Right atrium auricular region (tissue), 2 donors: Measurements from ENCODE around the gene COL24A1. TPM values are rescaled to one million over a fixed set of nuclear protein-coding genes. Genes with fewer than 3 reads are reported as not detected.
"Not testable (repeated sequence)": the region's sequence is repeated elsewhere in the genome, so short reads cannot be mapped to it uniquely, and the experiment has no call there.

Experiments used
- DNase-seq: peaks from one replicate; pipeline ENCODE4 v3.0.0-alpha.2; 2019; ENCODE audit warnings: low spot score
- H3K27ac ChIP-seq, 2 donors: fragments of 200-600 bp; sonication (generic); 1 replicate in 1 of 2; 2 replicates in 1 of 2; pipeline ENCODE4 v1.5.1; 2016 to 2019
- H3K27me3 ChIP-seq, 2 donors: fragments of 200-600 bp; sonication (generic); one replicate each; pipeline versions ENCODE4 v1.5.1 to v1.6.0; 2017 to 2019
- H3K36me3 ChIP-seq: fragments of 200-600 bp; sonication (generic); one replicate; pipeline ENCODE4 v1.5.1; 2016
- H3K4me1 ChIP-seq, 2 donors: fragments of 200-600 bp; sonication (generic); one replicate each; pipeline versions ENCODE4 v1.5.1 to v1.6.0; 2017 to 2019
- H3K4me3 ChIP-seq, 2 donors: fragments of 200-600 bp; sonication (generic); 1 replicate in 1 of 2; 2 replicates in 1 of 2; pipeline ENCODE4 v1.5.1; 2017 to 2019; ENCODE audit warnings: mild to moderate bottlenecking in 1 of 2, moderate library complexity in 1 of 2
- H3K9me3 ChIP-seq, 2 donors: fragments of 200-600 bp; sonication (generic); one replicate each; pipeline ENCODE4 v1.5.1; 2019
- CTCF ChIP-seq, 2 donors: fragments of 200-600 bp; sonication (generic); IDR thresholded peaks; one replicate each; pipeline ENCODE4 v1.5.1; 2019; ENCODE audit warnings: antibody characterized with exemption in 2 of 2
- total RNA-seq, 2 donors: library from RNA; depleted of rRNA; stranded (reverse); fragments of >200 nt; gene quantifications; one replicate each; pipeline ENCODE4 v1.1.0, GENCODE V29; 2016

Gene COL24A1
- total RNA-seq, 2 donors from 2014 or later: 0.67 to 1.0 TPM

- H3K4me3 ChIP-seq: no peak overlapping the region
- no peaks in the 10 kb centered on the region for H3K4me1 ChIP-seq
These were observed 309.2 kb downstream of the COL24A1 start for GRCh38 chr1:85847356-85847755.

GRCh38 chr1:85846706-85847105, 309.9 kb downstream of the COL24A1 start:
- H3K4me3 ChIP-seq: no peak overlapping the region
- no peaks in the 10 kb centered on the region for H3K36me3 ChIP-seq
- no peaks in the 10 kb centered on the region for H3K4me1 ChIP-seq
- no peak overlapping the region for H3K27ac ChIP-seq
- no peak for TF ChIP-seq CTCF (IDR thresholded peaks at IDR 0.05)
- no peaks in the 10 kb centered on the region for H3K27me3 ChIP-seq
- H3K9me3 ChIP-seq: no peaks in the 10 kb centered on the region
- DNase-seq: no peak

More at GRCh38 chr1:85847356-85847755, 309.2 kb downstream of the COL24A1 start:
- no peak overlapping the region for H3K27ac ChIP-seq
- DNase-seq: no peak
- no peaks in the 10 kb centered on the region for H3K9me3 ChIP-seq
- no peak for TF ChIP-seq CTCF (IDR thresholded peaks at IDR 0.05)
- no peaks in the 10 kb centered on the region for H3K27me3 ChIP-seq
- no peaks in the 10 kb centered on the region for H3K36me3 ChIP-seq

- no peak for DNase-seq
- H3K4me3 ChIP-seq: no peak overlapping the region
- no peak overlapping the region for H3K27ac ChIP-seq
- H3K27me3 ChIP-seq: no peaks in the 10 kb centered on the region
- TF ChIP-seq CTCF (IDR thresholded peaks at IDR 0.05): no peak
- H3K36me3 ChIP-seq: no peaks in the 10 kb centered on the region
- H3K4me1 ChIP-seq: no peaks in the 10 kb centered on the region
- no peaks in the 10 kb centered on the region for H3K9me3 ChIP-seq
These were observed 317.1 kb downstream of the COL24A1 start for GRCh38 chr1:85839459-85839858.

GRCh38 chr1:85838238-85838637, 318.3 kb downstream of the COL24A1 start:
- H3K27me3 ChIP-seq: no peaks in the 10 kb centered on the region
- no peak overlapping the region for H3K27ac ChIP-seq
- H3K9me3 ChIP-seq: no peaks in the 10 kb centered on the region
- no peak for DNase-seq
- H3K4me1 ChIP-seq: no peaks in the 10 kb centered on the region
- no peak for TF ChIP-seq CTCF (IDR thresholded peaks at IDR 0.05)
- no peak overlapping the region for H3K4me3 ChIP-seq
- no peaks in the 10 kb centered on the region for H3K36me3 ChIP-seq

- no peak overlapping the region for H3K4me3 ChIP-seq
- no peaks in the 10 kb centered on the region for H3K36me3 ChIP-seq
- TF ChIP-seq CTCF (IDR thresholded peaks at IDR 0.05): no peak
- H3K27me3 ChIP-seq: no peaks in the 10 kb centered on the region
- H3K27ac ChIP-seq: no peak overlapping the region
- DNase-seq: no peak
- H3K9me3 ChIP-seq: no peaks in the 10 kb centered on the region
- no peaks in the 10 kb centered on the region for H3K4me1 ChIP-seq
These were observed 319.8 kb downstream of the COL24A1 start for GRCh38 chr1:85836736-85837135.

- H3K4me1 ChIP-seq, H3K27ac ChIP-seq, H3K27me3 ChIP-seq, H3K9me3 ChIP-seq, H3K4me3 ChIP-seq, H3K36me3 ChIP-seq, DNase-seq: not testable (repeated sequence)
These were observed 323.4 kb downstream of the COL24A1 start for GRCh38 chr1:85833165-85833564.
